Activated CD4-positive, alpha-beta T cell treated with anti-CD3 and anti-CD28 coated beads for 36 hours (primary cell): ENCODE results near the gene COL8A2. TPM values are rescaled to one million over a fixed set of nuclear protein-coding genes. Genes with fewer than 3 reads are reported as not detected.
A peak's percentile ranks its signal among the peaks of the same experiment; 100 is the strongest.

Experiments used
- ATAC-seq: fragments of 200-7000 bp; cut with Tn5 transposase; one replicate; pipeline ENCODE4 v1.10.0; 2021; ENCODE audit warnings: mild to moderate bottlenecking, moderate library complexity
- CTCF ChIA-PET: fragments of 350-600 bp; sonication (Branson Sonifier 250); formaldehyde crosslinking; loops from one replicate; lab custom pipeline; 2021; ENCODE audit warnings: antibody characterized with exemption; lab: Charles Lee
- POLR2A ChIA-PET: fragments of 350-600 bp; sonication (Branson Sonifier 250); formaldehyde crosslinking; loops from one replicate; lab custom pipeline; 2021; ENCODE audit warnings: antibody characterized with exemption, inconsistent platforms; lab: Charles Lee
- DNase-seq: peaks from one replicate; pipeline ENCODE4 v3.0.0-alpha.2; 2020
- H3K27ac Mint-ChIP-seq: one replicate; pipeline ENCODE4 v1.8.0; 2021; ENCODE audit warnings: mixed read lengths
- H3K27me3 Mint-ChIP-seq: one replicate; pipeline ENCODE4 v1.8.0; 2021; ENCODE audit warnings: mixed read lengths
- H3K36me3 Mint-ChIP-seq: one replicate; pipeline ENCODE4 v1.8.0; 2021; ENCODE audit warnings: low read depth, mixed read lengths
- H3K4me1 Mint-ChIP-seq: one replicate; pipeline ENCODE4 v1.8.0; 2021; ENCODE audit warnings: mixed read lengths
- H3K4me3 Mint-ChIP-seq: one replicate; pipeline ENCODE4 v1.8.0; 2021; ENCODE audit warnings: mild to moderate bottlenecking, moderate library complexity, mixed read lengths
- H3K9me3 Mint-ChIP-seq: one replicate; pipeline ENCODE4 v1.8.0; 2021; ENCODE audit warnings: low read depth, mixed read lengths
- intact Hi-C, 2 experiments: fragments of 100-400 bp; cut with DNase I in 1 of 2; cut with micrococcal nuclease in 1 of 2; formaldehyde crosslinking; loops; one replicate each; pipeline versions ENCODE4 v1.14.2 to v1.15.1; 2022 to 2024; cut with DNase I, micrococcal nuclease
- total RNA-seq, 2 experiments: library from RNA; stranded (reverse); gene quantifications; one replicate each; pipeline ENCODE4 v1.2.3, GENCODE V29; 2021

COL8A2 gene
- total RNA-seq, 2 experiments from 2014 or later = 0.05 TPM

DNA sequence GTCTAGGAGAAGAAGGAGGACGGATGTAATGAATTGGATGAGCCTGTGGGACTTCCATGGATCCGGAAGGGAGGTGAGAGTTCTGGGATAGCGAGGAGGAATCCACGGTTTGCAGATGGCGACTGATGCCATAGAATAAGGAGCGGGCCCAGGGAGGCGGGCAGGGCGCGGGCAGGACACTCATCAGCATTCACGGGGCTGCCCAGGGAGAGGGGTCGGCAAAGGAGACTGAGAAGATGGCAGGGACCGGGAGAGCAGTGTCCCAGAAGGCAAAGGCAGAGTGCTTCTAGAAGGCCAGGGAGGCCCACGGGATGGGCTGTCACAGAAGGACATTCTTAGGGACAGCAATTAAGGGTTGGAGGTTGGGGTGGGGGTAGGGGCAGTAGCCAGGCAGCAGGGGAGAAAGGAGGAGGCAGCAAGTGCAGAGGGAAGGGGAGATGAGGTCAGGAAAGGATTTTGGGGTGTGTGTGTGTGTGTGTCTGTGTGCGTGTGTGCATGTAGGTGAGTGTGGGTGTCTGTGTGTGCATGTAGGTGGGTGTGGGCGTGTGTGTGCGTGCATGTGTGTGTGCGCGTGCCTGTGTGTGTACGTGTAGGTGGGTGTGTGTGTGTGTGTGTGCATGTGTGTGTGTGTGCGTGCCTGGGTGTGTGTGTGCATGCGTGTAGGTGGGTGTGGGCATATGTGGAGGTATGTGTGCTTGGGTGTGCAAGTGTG is 1.1 kb upstream of the COL8A2 start:
- H3K4me3 Mint-ChIP-seq = no peak overlapping the region
- intact Hi-C loops = no loop called here
- H3K27ac Mint-ChIP-seq = no peak overlapping the region
- DNase-seq = no peak
- peaks cover 41% of the 10 kb centered on the region for H3K27me3 Mint-ChIP-seq
- no peaks in the 10 kb centered on the region for H3K9me3 Mint-ChIP-seq
- POLR2A ChIA-PET = interaction anchor here (0.6 kb wide), 1 partner anchor 180 kb away, joined by 3 read pairs; the partner anchor contains the start of gene SH3D21
- H3K4me1 Mint-ChIP-seq = peaks cover 20% of the 10 kb centered on the region
- ATAC-seq = no peak
- CTCF ChIA-PET = no interaction called here
- no peaks in the 10 kb centered on the region for H3K36me3 Mint-ChIP-seq

DNA sequence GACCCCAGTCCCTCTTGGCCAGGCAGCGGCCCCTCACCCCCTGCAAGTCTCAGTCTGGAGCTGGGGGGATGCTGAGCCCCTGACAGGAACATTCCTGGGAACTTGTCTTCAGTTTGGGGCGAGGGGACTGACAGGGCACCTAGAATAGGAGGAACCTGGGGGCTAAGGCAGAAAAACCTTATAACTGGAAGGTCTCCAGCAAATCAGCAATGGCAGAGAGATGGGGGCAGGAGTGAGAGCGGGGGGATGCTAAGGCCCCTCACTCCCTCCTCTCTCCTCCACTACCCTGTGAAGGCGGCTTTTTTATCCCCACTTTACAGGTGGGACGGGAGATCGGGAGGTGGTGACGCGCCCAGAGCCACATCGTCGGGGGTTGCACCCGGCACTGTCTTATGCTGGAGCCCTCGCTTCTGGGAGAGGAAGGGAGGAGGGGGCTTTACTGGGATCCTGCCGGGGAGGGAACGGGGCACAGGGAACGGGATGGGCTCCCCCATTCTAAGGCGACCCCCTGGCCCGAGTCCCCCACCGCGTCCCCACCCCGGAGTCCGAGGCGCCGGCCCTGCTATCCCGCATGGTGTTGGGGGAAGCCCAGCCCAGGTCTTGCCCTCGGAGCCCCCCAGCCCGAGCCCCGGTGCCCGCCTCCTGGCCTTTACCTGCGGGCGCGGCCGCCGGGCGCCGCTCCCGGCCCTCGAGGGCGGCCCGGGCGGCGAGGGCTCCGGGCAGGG is 456 bp downstream of the COL8A2 start:
- ATAC-seq (no peak), DNase-seq (no peak)
- H3K4me3 Mint-ChIP-seq = peak overlapping the region; percentile 15
- H3K27me3 Mint-ChIP-seq = peaks cover 41% of the 10 kb centered on the region
- H3K9me3 Mint-ChIP-seq = no peaks in the 10 kb centered on the region
- H3K36me3 Mint-ChIP-seq = no peaks in the 10 kb centered on the region
- ChIA-PET POLR2A (no interaction called here), CTCF (no interaction called here)
- intact Hi-C loops = no loop called here
- no peak overlapping the region for H3K27ac Mint-ChIP-seq
- H3K4me1 Mint-ChIP-seq = peaks cover 20% of the 10 kb centered on the region

DNA sequence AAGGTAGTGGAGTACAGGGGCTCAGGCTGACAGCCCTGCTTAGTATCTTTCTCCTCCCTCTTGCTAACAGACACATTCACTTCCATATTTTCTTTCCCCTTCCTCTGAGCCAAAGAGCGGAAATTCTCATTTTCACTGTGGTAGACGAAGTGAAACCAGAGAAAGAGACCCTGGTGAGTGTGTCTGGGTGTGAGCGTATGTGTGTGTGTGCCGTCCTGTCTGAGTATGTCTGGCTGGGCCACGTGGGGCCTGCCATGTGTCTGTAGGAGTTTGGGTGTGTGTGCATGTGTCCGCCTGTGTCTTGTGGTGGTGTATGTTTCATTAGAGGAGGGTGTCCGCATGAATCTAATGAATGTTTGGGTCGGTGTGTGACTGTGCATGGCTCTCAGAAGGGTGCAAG is 1.7 kb downstream of the COL8A2 start:
- peak; percentile 73 for ATAC-seq
- H3K27me3 Mint-ChIP-seq = peaks cover 41% of the 10 kb centered on the region
- ChIA-PET POLR2A (interaction anchor here (0.7 kb wide), 1 partner anchor 12 kb away, joined by 3 read pairs; no protein-coding TSS in a partner anchor), CTCF (no interaction called here)
- intact Hi-C loops = no loop called here
- peak; percentile 51 for DNase-seq
- H3K9me3 Mint-ChIP-seq = no peaks in the 10 kb centered on the region
- H3K4me3 Mint-ChIP-seq = no peak overlapping the region
- peaks cover 20% of the 10 kb centered on the region for H3K4me1 Mint-ChIP-seq
- H3K36me3 Mint-ChIP-seq = no peaks in the 10 kb centered on the region
- no peak overlapping the region for H3K27ac Mint-ChIP-seq

DNA sequence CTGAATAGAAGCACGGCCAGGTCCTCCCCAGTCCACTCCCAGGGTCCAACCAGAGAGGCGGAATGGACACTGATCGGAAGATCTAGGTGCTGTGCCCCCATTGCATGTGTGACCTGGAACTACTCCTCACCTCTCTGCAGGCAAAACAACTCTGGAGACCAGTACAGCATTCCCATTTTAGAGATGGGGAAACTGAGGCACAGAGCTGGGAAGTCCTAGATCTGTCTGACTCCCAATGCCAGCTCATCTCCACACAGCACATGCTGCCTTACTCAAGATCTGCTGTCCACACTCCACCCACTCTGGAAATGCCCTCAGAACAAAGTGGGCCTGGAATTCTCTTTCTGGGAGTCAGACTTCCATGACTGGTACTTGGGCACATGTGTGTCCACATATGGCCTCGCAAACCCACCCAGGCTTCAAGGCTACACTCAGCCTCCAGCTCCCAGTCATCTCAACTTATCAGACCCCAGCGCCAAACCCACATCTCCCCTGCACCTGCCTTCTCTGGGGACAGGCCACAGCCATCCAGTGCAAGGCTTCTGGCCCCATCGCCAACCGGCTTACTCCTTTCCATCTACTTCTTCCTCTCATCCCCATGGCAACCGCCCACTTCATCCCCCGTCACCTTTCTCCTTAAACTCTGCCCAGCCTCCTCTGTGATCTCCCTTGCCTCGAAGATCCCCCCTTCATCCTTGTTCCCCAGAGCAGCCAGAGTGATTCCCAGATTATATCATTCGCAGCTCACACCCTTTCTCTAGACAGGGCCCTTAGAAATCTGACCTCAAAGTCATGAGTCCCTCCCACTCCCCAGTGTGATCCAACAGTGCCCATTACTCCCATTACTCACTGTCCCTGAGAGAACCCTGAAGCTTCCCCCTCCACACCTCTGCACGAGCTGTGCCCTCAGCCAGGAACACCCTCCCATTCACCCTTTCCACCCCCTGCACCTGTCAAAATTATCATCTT is 2.7 kb downstream of the COL8A2 start:
- H3K4me3 Mint-ChIP-seq = no peak overlapping the region
- ATAC-seq (no peak), DNase-seq (no peak)
- H3K36me3 Mint-ChIP-seq = no peaks in the 10 kb centered on the region
- no peak overlapping the region for H3K27ac Mint-ChIP-seq
- H3K27me3 Mint-ChIP-seq = peaks cover 41% of the 10 kb centered on the region
- CTCF ChIA-PET = interaction anchor here (0.6 to 1.2 kb wide), 3 partner anchors 9 to 276 kb away, joined by 3 read pairs; partner anchors contain the start of gene LSM10
- H3K9me3 Mint-ChIP-seq = no peaks in the 10 kb centered on the region
- intact Hi-C loops = no loop called here
- peaks cover 20% of the 10 kb centered on the region for H3K4me1 Mint-ChIP-seq
- POLR2A ChIA-PET = no interaction called here

DNA sequence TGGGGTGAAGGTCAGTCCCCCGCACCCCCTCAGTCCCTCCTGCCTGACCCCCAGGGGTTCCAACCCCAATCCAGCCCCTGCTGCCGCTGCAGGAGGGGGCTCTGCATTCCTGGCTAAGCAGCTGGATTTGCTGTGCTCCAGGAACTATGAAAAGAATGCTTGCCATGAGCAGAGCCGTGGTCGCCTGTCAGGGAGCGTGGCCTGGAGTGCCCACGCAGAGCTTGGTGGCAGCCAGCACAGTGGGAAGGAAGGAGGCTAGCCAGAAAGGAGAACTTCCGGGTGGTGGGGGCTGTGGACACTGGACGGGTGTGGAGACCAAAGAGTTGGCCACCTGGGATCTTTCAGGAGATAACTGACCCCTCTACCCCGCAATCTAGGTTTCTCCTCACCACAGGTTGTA is 5.6 kb downstream of the COL8A2 start:
- POLR2A ChIA-PET = no interaction called here
- no peak overlapping the region for H3K27ac Mint-ChIP-seq
- ATAC-seq = no peak
- no peak for DNase-seq
- no peak overlapping the region for H3K4me3 Mint-ChIP-seq
- intact Hi-C loops = no loop called here
- H3K36me3 Mint-ChIP-seq = no peaks in the 10 kb centered on the region
- no peaks in the 10 kb centered on the region for H3K9me3 Mint-ChIP-seq
- CTCF ChIA-PET = interaction anchor here (0.6 to 1.5 kb wide), 4 partner anchors 15 to 398 kb away, joined by 3 to 8 read pairs (median 4); partner anchors contain the start of gene THRAP3
- peaks cover 10% of the 10 kb centered on the region for H3K4me1 Mint-ChIP-seq
- H3K27me3 Mint-ChIP-seq = peaks cover 27% of the 10 kb centered on the region

DNA sequence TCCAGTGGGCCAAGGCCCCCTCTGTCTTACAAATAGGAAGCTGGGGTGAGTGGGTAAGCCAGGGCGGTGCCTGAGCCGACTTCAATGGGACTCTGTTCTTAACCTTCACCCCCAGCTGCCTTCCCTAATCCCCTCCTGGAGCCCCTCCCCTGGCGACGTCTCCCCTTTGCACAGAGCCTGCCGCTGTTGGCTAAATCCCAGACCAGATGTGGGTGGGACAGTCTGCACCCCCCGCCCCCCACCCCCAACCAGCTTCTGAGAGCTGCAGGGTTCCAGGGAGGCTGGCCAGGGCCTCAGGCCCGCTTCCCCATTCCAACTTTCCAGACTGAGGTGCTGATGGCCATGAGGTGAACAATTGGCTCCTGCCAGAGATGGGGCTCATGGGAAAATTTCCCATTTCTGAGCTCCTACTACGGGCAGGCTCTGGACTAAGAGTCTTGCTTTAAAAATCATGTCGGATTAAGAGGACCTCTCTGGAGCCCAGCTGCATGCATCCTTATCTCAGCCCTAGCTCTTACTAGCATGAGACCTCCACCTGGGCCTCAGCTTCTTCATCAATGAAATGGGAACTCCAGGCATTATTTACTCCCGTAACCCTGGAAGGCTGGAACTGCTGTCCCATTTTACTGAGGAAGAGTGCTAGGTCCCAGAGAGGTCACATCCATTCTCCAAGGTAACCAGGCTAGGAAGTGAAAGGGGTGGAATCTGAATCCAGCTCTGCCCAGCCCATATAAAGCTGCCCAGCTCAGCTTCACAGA is 6.4 kb downstream of the COL8A2 start:
- DNase-seq (no peak), ATAC-seq (no peak)
- H3K4me1 Mint-ChIP-seq = peaks cover 9% of the 10 kb centered on the region
- H3K27me3 Mint-ChIP-seq = peaks cover 20% of the 10 kb centered on the region
- H3K27ac Mint-ChIP-seq = no peak overlapping the region
- no peak overlapping the region for H3K4me3 Mint-ChIP-seq
- H3K36me3 Mint-ChIP-seq = no peaks in the 10 kb centered on the region
- ChIA-PET CTCF (interaction anchor here (0.6 to 1.8 kb wide), 6 partner anchors 13 to 399 kb away, joined by 3 to 8 read pairs (median 4); partner anchors contain the start of gene THRAP3), POLR2A (no interaction called here)
- no peaks in the 10 kb centered on the region for H3K9me3 Mint-ChIP-seq
- intact Hi-C loops = no loop called here

DNA sequence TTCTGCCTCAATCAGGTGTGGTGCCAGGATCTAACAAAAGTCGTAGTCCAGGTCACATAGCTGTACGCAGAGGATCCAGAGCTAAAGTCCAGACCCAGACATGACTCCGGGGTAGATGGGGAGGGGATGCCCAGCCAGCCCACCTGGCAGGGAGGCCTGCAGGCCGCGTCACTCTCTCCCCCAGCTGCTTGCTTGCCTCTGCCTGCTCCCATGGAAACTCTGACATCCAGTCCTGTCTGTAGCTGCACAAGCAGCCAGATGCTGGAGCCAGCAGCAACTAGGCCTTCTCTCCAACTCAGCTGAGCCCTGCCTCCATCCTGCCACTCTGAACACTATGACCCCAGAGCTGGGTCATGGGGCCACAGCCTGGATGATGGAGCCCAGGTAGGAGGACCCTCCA is 8.1 kb downstream of the COL8A2 start:
- POLR2A ChIA-PET = interaction anchor here (1.2 kb wide), 1 partner anchor 152 kb away, joined by 3 read pairs; no protein-coding TSS in a partner anchor
- Mint-ChIP-seq H3K27me3 (peaks cover 3% of the 10 kb centered on the region), H3K27ac (no peak overlapping the region), H3K4me3 (no peak overlapping the region), H3K9me3 (no peaks in the 10 kb centered on the region), H3K4me1 (no peaks in the 10 kb centered on the region), H3K36me3 (no peaks in the 10 kb centered on the region)
- ATAC-seq = peak; percentile 19
- DNase-seq = no peak
- CTCF ChIA-PET = interaction anchor here (0.9 to 1.9 kb wide), 3 partner anchors 12 to 18 kb away, joined by 4 to 5 read pairs (median 5); no protein-coding TSS in a partner anchor
- intact Hi-C loops = no loop called here

DNA sequence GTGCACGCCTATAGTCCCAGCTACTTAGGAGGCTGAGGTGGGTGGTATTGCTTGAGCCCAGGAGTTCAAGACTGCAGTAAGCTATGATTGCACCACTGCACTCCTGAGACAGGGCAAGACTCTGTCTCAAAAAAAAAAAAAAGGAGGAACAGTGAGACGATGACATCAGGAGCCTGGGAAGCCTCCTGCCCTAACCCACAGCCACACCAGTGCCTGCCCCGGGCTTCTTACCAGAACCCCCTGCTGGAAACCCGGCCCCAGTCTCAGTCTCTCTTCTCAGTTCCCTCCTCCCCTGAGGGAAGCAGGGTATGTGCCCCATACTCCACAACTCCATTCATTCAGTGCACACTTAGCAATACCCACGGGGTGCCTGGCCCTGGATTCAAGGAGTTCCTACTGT is 9.1 kb downstream of the COL8A2 start:
- Mint-ChIP-seq H3K4me3 (no peak overlapping the region), H3K27me3 (no peaks in the 10 kb centered on the region), H3K27ac (no peak overlapping the region), H3K4me1 (peaks cover 4% of the 10 kb centered on the region), H3K9me3 (no peaks in the 10 kb centered on the region), H3K36me3 (no peaks in the 10 kb centered on the region)
- DNase-seq (no peak), ATAC-seq (no peak)
- ChIA-PET POLR2A (no interaction called here), CTCF (interaction anchor here (1.9 to 2.5 kb wide), 2 partner anchors 19 to 170 kb away, joined by 5 to 8 read pairs; no protein-coding TSS in a partner anchor)
- intact Hi-C loops = no loop called here

DNA sequence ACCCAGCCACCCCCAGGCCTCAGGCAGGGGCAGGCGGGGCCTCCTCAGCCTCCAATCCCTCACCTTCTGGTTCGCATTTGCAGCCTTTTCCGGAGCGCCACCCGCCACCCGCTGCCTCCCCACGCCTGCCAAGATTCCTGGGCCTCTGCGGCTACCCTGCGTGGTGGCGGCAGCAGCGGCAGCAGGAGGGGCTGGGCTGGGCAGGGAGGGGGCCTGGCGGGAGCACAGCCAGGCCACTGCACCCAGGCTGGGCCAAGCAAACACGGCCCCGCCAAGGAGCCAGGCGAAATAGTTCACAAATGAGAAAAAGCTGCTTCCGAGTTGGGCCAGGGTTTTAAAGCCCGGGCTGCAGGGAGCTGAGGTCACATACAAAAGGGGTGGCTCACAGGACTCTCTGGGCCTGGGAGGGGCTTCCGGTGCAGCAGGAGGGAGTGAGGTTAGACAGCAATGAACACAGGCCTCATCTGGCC is 9.8 kb downstream of the COL8A2 start:
- H3K4me3 Mint-ChIP-seq = no peak overlapping the region
- H3K27ac Mint-ChIP-seq = no peak overlapping the region
- DNase-seq = no peak
- intact Hi-C loops = no loop called here
- ChIA-PET CTCF (interaction anchor here (2.5 kb wide), 1 partner anchor 170 kb away, joined by 8 read pairs; no protein-coding TSS in a partner anchor), POLR2A (no interaction called here)
- H3K36me3 Mint-ChIP-seq = no peaks in the 10 kb centered on the region
- no peaks in the 10 kb centered on the region for H3K27me3 Mint-ChIP-seq
- peaks cover 4% of the 10 kb centered on the region for H3K4me1 Mint-ChIP-seq
- no peak for ATAC-seq
- H3K9me3 Mint-ChIP-seq = no peaks in the 10 kb centered on the region

DNA sequence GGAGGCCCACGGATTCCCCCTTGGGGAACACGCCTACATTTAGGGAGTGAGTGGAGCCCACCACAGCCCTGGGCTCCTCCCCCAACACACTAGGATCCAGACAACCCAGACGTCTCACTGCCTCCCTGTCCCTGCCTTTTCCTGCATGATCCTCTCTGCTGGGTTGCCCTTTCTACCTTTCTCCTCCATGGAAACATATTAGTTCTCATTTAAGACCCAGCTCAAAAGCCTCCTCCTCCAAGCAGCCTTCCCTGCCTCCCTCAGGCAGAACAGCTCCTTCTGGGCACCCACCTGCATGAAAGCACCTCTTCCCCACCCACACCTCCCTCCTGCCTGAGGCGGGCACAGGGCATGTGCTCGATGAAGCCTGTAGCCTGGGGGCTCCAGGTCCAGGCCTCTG is 10.7 kb downstream of the COL8A2 start:
- no peak overlapping the region for H3K4me3 Mint-ChIP-seq
- CTCF ChIA-PET = interaction anchor here (1.3 to 2.5 kb wide), 2 partner anchors 20 to 171 kb away, joined by 3 to 8 read pairs; no protein-coding TSS in a partner anchor

More for the DNA sequence above, 10.7 kb downstream of the COL8A2 start:
- no peaks in the 10 kb centered on the region for H3K36me3 Mint-ChIP-seq
- POLR2A ChIA-PET = interaction anchor here (0.7 kb wide), 1 partner anchor 12 kb away, joined by 5 read pairs; no protein-coding TSS in a partner anchor
- H3K4me1 Mint-ChIP-seq = peaks cover 5% of the 10 kb centered on the region
- H3K27me3 Mint-ChIP-seq = no peaks in the 10 kb centered on the region
- ATAC-seq = no peak
- intact Hi-C loops = no loop called here
- H3K9me3 Mint-ChIP-seq = no peaks in the 10 kb centered on the region
- H3K27ac Mint-ChIP-seq = no peak overlapping the region
- no peak for DNase-seq
